ENCODE measurements around the gene WDR4.
"Not testable (repeated sequence)": the region's sequence is repeated elsewhere in the genome, so short reads cannot be mapped to it uniquely, and the experiment has no call there.

WDR4 gene

GRCh38 chr21:42806509-42807140 is 72.7 kb downstream of the WDR4 start:
- no peak overlapping the region for H3K4me3 ChIP-seq (ENCODE audit: low read depth, low read length)
- DNase-seq (ENCODE audit: low read depth) = no peak
- no peak for TF ChIP-seq CTCF (IDR thresholded peaks at IDR 0.05; ENCODE audit: low read depth, low read length, missing control alignments)
- in situ Hi-C loops (cut with HindIII; ENCODE audit: low sequenced_read_pairs) = loop anchor here (25.0 kb wide), 1 partner anchor 219 kb away; no protein-coding TSS in a partner anchor

GRCh38 chr21:42801616-42802015 is 77.7 kb downstream of the WDR4 start:
- H3K4me3 ChIP-seq (ENCODE audit: low read depth, low read length); DNase-seq (ENCODE audit: low read depth): not testable (repeated sequence)
- in situ Hi-C loops (cut with HindIII; ENCODE audit: low sequenced_read_pairs) = loop anchor here (25.0 kb wide), 1 partner anchor 214 kb away; no protein-coding TSS in a partner anchor

GRCh38 chr21:42799948-42800347 is 79.4 kb downstream of the WDR4 start:
- DNase-seq (ENCODE audit: low read depth) = no peak
- H3K4me3 ChIP-seq (ENCODE audit: low read depth, low read length) = no peak overlapping the region
- no peak for TF ChIP-seq CTCF (IDR thresholded peaks at IDR 0.05; ENCODE audit: low read depth, low read length, missing control alignments)
- in situ Hi-C loops (cut with HindIII; ENCODE audit: low sequenced_read_pairs) = loop anchor here (25.0 kb wide), 1 partner anchor 213 kb away; no protein-coding TSS in a partner anchor

GRCh38 chr21:42799516-42799915 is 79.8 kb downstream of the WDR4 start:
- H3K4me3 ChIP-seq (ENCODE audit: low read depth, low read length) = no peak overlapping the region
- in situ Hi-C loops (cut with HindIII; ENCODE audit: low sequenced_read_pairs) = no loop called here
- no peak for DNase-seq (ENCODE audit: low read depth)
- no peak for TF ChIP-seq CTCF (IDR thresholded peaks at IDR 0.05; ENCODE audit: low read depth, low read length, missing control alignments)
